Putamen (tissue), 1 donor: ENCODE measurements around the gene ANTXRL.
"Not testable (repeated sequence)": the region's sequence is repeated elsewhere in the genome, so short reads cannot be mapped to it uniquely, and the experiment has no call there.

Experiments
- DNase-seq: peaks from one replicate; pipeline ENCODE4 v3.0.0-alpha.2; 2016; ENCODE audit warnings: low spot score

ANTXRL gene

GRCh38 chr10:46286991-46287693 is at the start of gene ANTXRL:
TSS of gene ANTXRL (plus strand) at chr10:46286997. CDS start at chr10:46287263, 266 bp downstream.
- DNase-seq, result no peak

GRCh38 chr10:46237815-46238510 is 48.8 kb upstream of the ANTXRL start:
- no peak for DNase-seq

GRCh38 chr10:46239247-46239646 is 47.5 kb upstream of the ANTXRL start:
- no peak for DNase-seq

GRCh38 chr10:46239993-46240683 is 46.7 kb upstream of the ANTXRL start:
- DNase-seq, result no peak

GRCh38 chr10:46240684-46241565 is 45.9 kb upstream of the ANTXRL start:
- no peak for DNase-seq

GRCh38 chr10:46245381-46245900 is 41.4 kb upstream of the ANTXRL start:
- DNase-seq, result no peak

- not testable (repeated sequence) for DNase-seq
Measured at GRCh38 chr10:46246400-46247180, 40.2 kb upstream of the ANTXRL start.

GRCh38 chr10:46247181-46247475 is 39.7 kb upstream of the ANTXRL start:
- DNase-seq, result no peak

- DNase-seq, result no peak
Measured at GRCh38 chr10:46247808-46248569, 38.8 kb upstream of the ANTXRL start.

- no peak for DNase-seq
Measured at GRCh38 chr10:46248651-46249146, 38.1 kb upstream of the ANTXRL start.

- not testable (repeated sequence) for DNase-seq
Measured at GRCh38 chr10:46249617-46250344, 37.0 kb upstream of the ANTXRL start.

- no peak for DNase-seq
Measured at GRCh38 chr10:46250481-46250880, 36.3 kb upstream of the ANTXRL start.

GRCh38 chr10:46250898-46251856 is 35.6 kb upstream of the ANTXRL start:
- no peak for DNase-seq

GRCh38 chr10:46251857-46252847 is 34.6 kb upstream of the ANTXRL start:
- no peak for DNase-seq

GRCh38 chr10:46253076-46254006 is 33.5 kb upstream of the ANTXRL start:
- DNase-seq, result no peak

- DNase-seq, result no peak
Measured at GRCh38 chr10:46254007-46254383, 32.8 kb upstream of the ANTXRL start.
